Adrenal gland (tissue), 5 donors: Measurements from ENCODE around the gene DOCK1.
"Not testable (repeated sequence)": the region's sequence is repeated elsewhere in the genome, so short reads cannot be mapped to it uniquely, and the experiment has no call there.

ENCODE experiments used
- CTCF ChIP-seq, 6 experiments: fragments of 450-650 bp in 4 of 6; fragments of 200-600 bp in 2 of 6; sonication (generic) in 1 of 6; IDR thresholded peaks; 1 replicate in 5 of 6; 2 replicates in 1 of 6; pipeline versions ENCODE4 v1.5.1 to v1.8.0; 2016 to 2021; ENCODE audit warnings: antibody characterized with exemption in 6 of 6, mild to moderate bottlenecking in 2 of 6, moderate library complexity in 1 of 6
- POLR2A ChIP-seq, 2 donors: fragments of 450-650 bp; IDR thresholded peaks; one replicate each; pipeline ENCODE4 v1.6.1; 2017; ENCODE audit warnings: antibody characterized with exemption in 2 of 2, mild to moderate bottlenecking in 2 of 2, moderate library complexity in 1 of 2
- donor health status: DM: no; HTN: no; CAD: no.

DNA sequence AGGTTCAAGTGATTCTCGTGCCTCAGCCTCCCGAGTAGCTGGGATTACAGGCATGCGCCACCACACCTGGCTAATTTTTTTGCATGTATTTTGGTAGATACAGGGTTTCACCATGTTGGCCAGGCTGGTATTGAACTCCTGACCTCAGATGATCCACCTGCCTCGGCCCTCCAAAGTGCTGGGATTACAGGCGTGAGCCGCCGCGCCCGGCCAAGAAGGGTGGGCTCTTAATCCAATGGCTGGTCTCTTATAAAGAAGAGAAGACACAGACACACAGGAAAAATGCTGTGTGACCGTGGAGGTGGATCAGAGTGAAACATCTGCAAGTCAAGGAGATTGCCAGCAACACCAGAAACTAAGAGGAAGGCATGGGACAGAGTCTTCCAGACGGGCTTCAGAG is 394.0 kb downstream of the DOCK1 start:
- TF ChIP-seq POLR2A, CTCF (IDR thresholded peaks at IDR 0.05): not testable (repeated sequence)
